OCI-LY1 (cell line): ENCODE measurements around the gene MXRA5.

Source experiments
- H2AFZ ChIP-seq: fragments of 200-600 bp; sonication (generic), shearing (Covaris generic); 2 replicates; pipeline ENCODE4 v1.6.0; 2014; ENCODE audit warnings: antibody characterized with exemption, mild to moderate bottlenecking, low read length
- H3F3A ChIP-seq: fragments of 200-600 bp; sonication (generic), shearing (Covaris generic); 2 replicates; pipeline ENCODE4 v1.6.0; 2014; ENCODE audit warnings: mild to moderate bottlenecking, antibody characterized with exemption, low read length, moderate library complexity; ENCODE audit not compliant: insufficient read depth
- H3K27ac ChIP-seq: fragments of 200-600 bp; sonication (generic); 2 replicates; pipeline ENCODE4 v1.5.1; 2014; ENCODE audit warnings: low read length, mixed run types, mild to moderate bottlenecking, low read depth; ENCODE audit not compliant: poor library complexity, severe bottlenecking
- H3K27me3 ChIP-seq: fragments of 200-600 bp; sonication (generic); 2 replicates; pipeline ENCODE4 v1.6.0; 2014; ENCODE audit warnings: antibody characterized with exemption, mild to moderate bottlenecking, low read length, moderate library complexity; ENCODE audit not compliant: insufficient read depth
- H3K36me3 ChIP-seq: fragments of 200-600 bp; sonication (generic); 2 replicates; pipeline ENCODE4 v1.6.1; 2014; ENCODE audit warnings: mild to moderate bottlenecking, antibody characterized with exemption, low read length, moderate library complexity, mixed read lengths; ENCODE audit not compliant: insufficient read depth
- H3K4me1 ChIP-seq: fragments of 200-600 bp; sonication (generic); 2 replicates; pipeline ENCODE4 v1.5.1; 2014; ENCODE audit warnings: mild to moderate bottlenecking, low read length, moderate library complexity; ENCODE audit not compliant: insufficient read depth, severe bottlenecking
- H3K4me2 ChIP-seq: fragments of 200-600 bp; sonication (generic), shearing (Covaris generic); 2 replicates; pipeline ENCODE4 v1.6.1; 2014; ENCODE audit warnings: low read length
- H3K4me3 ChIP-seq: fragments of 200-600 bp; sonication (generic); 2 replicates; pipeline ENCODE4 v1.5.1; 2014; ENCODE audit warnings: low read length, low read depth, mild to moderate bottlenecking, mixed read lengths; ENCODE audit not compliant: poor library complexity, severe bottlenecking
- H3K79me2 ChIP-seq: fragments of 200-600 bp; shearing (Covaris generic); 2 replicates; pipeline ENCODE4 v1.6.1; 2016; ENCODE audit warnings: mixed run types, low read length, mixed read lengths; ENCODE audit not compliant: insufficient read depth
- H3K9ac ChIP-seq: fragments of 200-600 bp; sonication (generic), shearing (Covaris generic); 2 replicates; pipeline ENCODE4 v1.6.1; 2014; ENCODE audit warnings: mild to moderate bottlenecking, low read length, mixed read lengths
- H3K9me2 ChIP-seq: fragments of 200-600 bp; sonication (generic), shearing (Covaris generic); 2 replicates; pipeline ENCODE4 v1.6.1; 2014; ENCODE audit warnings: low read depth, mild to moderate bottlenecking, low read length, mixed read lengths
- H3K9me3 ChIP-seq: fragments of 200-600 bp; shearing (Covaris generic); 2 replicates; pipeline ENCODE4 v1.6.1; 2014; ENCODE audit warnings: low read length, mixed read lengths
- H4K20me1 ChIP-seq: fragments of 200-600 bp; sonication (generic), shearing (Covaris generic); 2 replicates; pipeline ENCODE4 v1.6.0; 2016; ENCODE audit warnings: mild to moderate bottlenecking, low read length; ENCODE audit not compliant: insufficient read depth
- EZH2 ChIP-seq: fragments of 200-600 bp; sonication (generic), shearing (Covaris generic); IDR thresholded peaks from 2 replicates; pipeline ENCODE4 v1.8.0; 2017; ENCODE audit warnings: borderline replicate concordance, mixed run types, mild to moderate bottlenecking, antibody characterized with exemption, low read length, moderate library complexity, mixed read lengths
- TF ChIP-seq, protein P1 (sequence below): fragments of 200-600 bp; sonication (generic), shearing (Covaris generic); IDR thresholded peaks from 2 replicates; pipeline ENCODE4 v1.5.1; 2017; ENCODE audit warnings: mild to moderate bottlenecking, antibody characterized with exemption, low read length, moderate library complexity, mixed read lengths

The MXRA5 gene

DNA sequence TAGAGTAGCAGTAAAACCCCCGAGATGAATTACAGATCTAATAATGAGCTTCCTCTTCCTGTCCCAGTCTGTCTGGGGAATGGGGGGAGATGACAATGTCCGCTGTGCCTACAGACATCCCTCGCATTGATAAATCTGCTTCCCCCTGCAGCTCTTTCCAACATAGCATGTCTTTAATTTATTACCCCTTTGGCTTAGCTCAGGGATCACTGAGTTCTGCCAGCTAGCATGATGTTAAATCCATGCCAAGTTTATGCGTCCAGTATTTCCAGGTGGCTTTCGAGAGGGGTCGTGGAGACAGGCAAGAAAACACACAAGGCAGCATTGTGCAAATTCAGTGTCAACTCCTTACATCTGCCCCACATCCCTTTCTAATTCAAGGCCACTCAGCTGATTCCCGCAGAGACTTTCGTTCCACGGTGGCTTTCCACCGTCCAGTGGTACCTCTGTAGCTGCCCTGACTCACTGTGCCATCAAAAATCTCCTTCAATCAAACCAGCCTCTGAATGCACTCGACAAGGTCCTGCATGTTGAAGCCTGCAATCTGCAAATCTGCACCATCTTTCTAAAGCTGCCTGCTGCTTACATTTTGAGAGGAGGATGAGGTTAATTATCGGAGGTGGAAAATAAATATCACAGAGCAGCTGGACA lies 75.1 kb downstream of the MXRA5 start:
- Histone ChIP-seq H3K9me3 (no peaks in the 10 kb centered on the region), H3F3A (no peaks in the 10 kb centered on the region), H3K79me2 (no peaks in the 10 kb centered on the region), H2AFZ (no peak overlapping the region), H3K36me3 (no peaks in the 10 kb centered on the region), H3K9ac (no peak overlapping the region), H4K20me1 (no peaks in the 10 kb centered on the region), H3K4me3 (no peak overlapping the region), H3K4me2 (no peak overlapping the region), H3K27me3 (no peaks in the 10 kb centered on the region), H3K9me2 (no peaks in the 10 kb centered on the region), H3K27ac (no peak overlapping the region), H3K4me1 (no peaks in the 10 kb centered on the region)
- TF ChIP-seq, protein P1, sequence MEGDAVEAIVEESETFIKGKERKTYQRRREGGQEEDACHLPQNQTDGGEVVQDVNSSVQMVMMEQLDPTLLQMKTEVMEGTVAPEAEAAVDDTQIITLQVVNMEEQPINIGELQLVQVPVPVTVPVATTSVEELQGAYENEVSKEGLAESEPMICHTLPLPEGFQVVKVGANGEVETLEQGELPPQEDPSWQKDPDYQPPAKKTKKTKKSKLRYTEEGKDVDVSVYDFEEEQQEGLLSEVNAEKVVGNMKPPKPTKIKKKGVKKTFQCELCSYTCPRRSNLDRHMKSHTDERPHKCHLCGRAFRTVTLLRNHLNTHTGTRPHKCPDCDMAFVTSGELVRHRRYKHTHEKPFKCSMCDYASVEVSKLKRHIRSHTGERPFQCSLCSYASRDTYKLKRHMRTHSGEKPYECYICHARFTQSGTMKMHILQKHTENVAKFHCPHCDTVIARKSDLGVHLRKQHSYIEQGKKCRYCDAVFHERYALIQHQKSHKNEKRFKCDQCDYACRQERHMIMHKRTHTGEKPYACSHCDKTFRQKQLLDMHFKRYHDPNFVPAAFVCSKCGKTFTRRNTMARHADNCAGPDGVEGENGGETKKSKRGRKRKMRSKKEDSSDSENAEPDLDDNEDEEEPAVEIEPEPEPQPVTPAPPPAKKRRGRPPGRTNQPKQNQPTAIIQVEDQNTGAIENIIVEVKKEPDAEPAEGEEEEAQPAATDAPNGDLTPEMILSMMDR: no peak
- no peak for TF ChIP-seq EZH2

GRCh38 chrX:3268829-3269228 lies 77.6 kb downstream of the MXRA5 start:
- no peaks in the 10 kb centered on the region for H3K27me3 ChIP-seq
- H3K9me2 ChIP-seq: no peaks in the 10 kb centered on the region
- H3F3A ChIP-seq: no peaks in the 10 kb centered on the region
- no peak for TF ChIP-seq EZH2
- TF ChIP-seq, protein P1: no peak
- H3K27ac ChIP-seq: no peak overlapping the region
- H3K9ac ChIP-seq: no peak overlapping the region
- H3K9me3 ChIP-seq: no peaks in the 10 kb centered on the region
- no peak overlapping the region for H3K4me2 ChIP-seq
- no peak overlapping the region for H2AFZ ChIP-seq
- no peaks in the 10 kb centered on the region for H4K20me1 ChIP-seq
- H3K36me3 ChIP-seq: no peaks in the 10 kb centered on the region
- H3K4me1 ChIP-seq: no peaks in the 10 kb centered on the region
- H3K4me3 ChIP-seq: no peak overlapping the region
- H3K79me2 ChIP-seq: no peaks in the 10 kb centered on the region

- no peaks in the 10 kb centered on the region for H3K79me2 ChIP-seq
- no peak overlapping the region for H3K9ac ChIP-seq
- no peak overlapping the region for H3K4me2 ChIP-seq
- TF ChIP-seq EZH2: no peak
- TF ChIP-seq, protein P1: no peak
- no peaks in the 10 kb centered on the region for H3K9me3 ChIP-seq
- no peak overlapping the region for H3K4me3 ChIP-seq
- no peaks in the 10 kb centered on the region for H3F3A ChIP-seq
- H4K20me1 ChIP-seq: no peaks in the 10 kb centered on the region
- no peaks in the 10 kb centered on the region for H3K4me1 ChIP-seq
- H3K9me2 ChIP-seq: no peaks in the 10 kb centered on the region
- H3K36me3 ChIP-seq: no peaks in the 10 kb centered on the region
- H3K27ac ChIP-seq: no peak overlapping the region
- no peaks in the 10 kb centered on the region for H3K27me3 ChIP-seq
- H2AFZ ChIP-seq: no peak overlapping the region
Measured at GRCh38 chrX:3263681-3264126, 82.7 kb downstream of the MXRA5 start.
